ENCODE measurements around the gene TPM4. TPM values are rescaled to one million over a fixed set of nuclear protein-coding genes. Genes with fewer than 3 reads are reported as not detected.

TPM4 gene
- total RNA-seq, 2 donors from 2014 or later = 462 to 510 TPM

- Mint-ChIP-seq H3K4me3 (peak overlapping the region; percentile 100), H3K36me3 (peaks cover 21% of the 10 kb centered on the region), H3K9me3 (no peaks in the 10 kb centered on the region), H3K27me3 (no peaks in the 10 kb centered on the region), H3K27ac (peak overlapping the region; percentile 92 to 98), H3K4me1 (ENCODE audit: low read depth in 2 of 2) (peaks cover 51 to 63% of the 10 kb centered on the region in 2 donors)
- DNase-seq (ENCODE audit: low spot score) (no peak), ATAC-seq (no peak)
Observed at GRCh38 chr19:16144216-16144581, 67.9 kb downstream of the TPM4 start.

- DNase-seq (ENCODE audit: low spot score) (no peak), ATAC-seq (peak in 1 of 2 donors; percentile 45)
- H3K27ac Mint-ChIP-seq = peak overlapping the region; percentile 92 to 98
- no peaks in the 10 kb centered on the region for H3K9me3 Mint-ChIP-seq
- peak overlapping the region; percentile 100 for H3K4me3 Mint-ChIP-seq
- H3K36me3 Mint-ChIP-seq = peaks cover 21% of the 10 kb centered on the region
- H3K4me1 Mint-ChIP-seq (ENCODE audit: low read depth in 2 of 2) = peaks cover 45 to 52% of the 10 kb centered on the region in 2 donors
- no peaks in the 10 kb centered on the region for H3K27me3 Mint-ChIP-seq
Observed at GRCh38 chr19:16146112-16146511, 69.8 kb downstream of the TPM4 start.

- peak; percentile 1 to 3 for ATAC-seq
- Mint-ChIP-seq H3K27ac (peak overlapping the region; percentile 95 to 96), H3K9me3 (no peaks in the 10 kb centered on the region), H3K4me3 (peak overlapping the region; percentile 83), H3K36me3 (peaks cover 19% of the 10 kb centered on the region), H3K4me1 (ENCODE audit: low read depth in 2 of 2) (peaks cover 31 to 37% of the 10 kb centered on the region in 2 donors), H3K27me3 (no peaks in the 10 kb centered on the region)
- no peak for DNase-seq (ENCODE audit: low spot score)
Observed at GRCh38 chr19:16148443-16149229, 72.3 kb downstream of the TPM4 start.

Other genes starting within 250 kb of the TPM4 start
- not detected for gene CYP4F2, start 178.4 kb upstream of the TPM4 start, total RNA-seq
- gene CYP4F11, start 142.0 kb upstream of the TPM4 start, total RNA-seq = not detected
- gene OR10H4, start 127.5 kb upstream of the TPM4 start, total RNA-seq = not detected
- gene RAB8A, start 35.4 kb downstream of the TPM4 start, total RNA-seq = 100 to 1,000 TPM; 166 to 260 TPM
- gene HSH2D, start 67.2 kb downstream of the TPM4 start, total RNA-seq = 100 to 1,000 TPM; 135 to 188 TPM
- 1 to 10 TPM in 1 of 2 donors, not detected in 1; 1.4 TPM for gene CIB3, start 97.0 kb downstream of the TPM4 start, total RNA-seq
- 10 to 100 TPM; 46.7 to 60.8 TPM for gene FAM32A, start 108.9 kb downstream of the TPM4 start, total RNA-seq
- 100 to 1,000 TPM; 115 to 145 TPM for gene AP1M1, start 121.4 kb downstream of the TPM4 start, total RNA-seq
- 1 to 10 TPM; 3.4 to 6.7 TPM for gene KLF2, start 248.3 kb downstream of the TPM4 start, total RNA-seq

All from natural killer cell treated with Interleukin-12 subunit alpha and Interleukin-12 subunit beta and Interleukin-15 and Interleukin-18, amount 100 ng/mL, for 72 hours (primary cell).